GM19452 (cell line): ENCODE data around the gene CREB1.
"Not testable (repeated sequence)": the region's sequence is repeated elsewhere in the genome, so short reads cannot be mapped to it uniquely, and the experiment has no call there.

ENCODE experiments used
- ATAC-seq: cut with Tn5 transposase; IDR thresholded peaks from one replicate; pipeline ENCODE4 v1.9.1; 2021; ENCODE audit not compliant: unreplicated experiment

CREB1 gene

DNA sequence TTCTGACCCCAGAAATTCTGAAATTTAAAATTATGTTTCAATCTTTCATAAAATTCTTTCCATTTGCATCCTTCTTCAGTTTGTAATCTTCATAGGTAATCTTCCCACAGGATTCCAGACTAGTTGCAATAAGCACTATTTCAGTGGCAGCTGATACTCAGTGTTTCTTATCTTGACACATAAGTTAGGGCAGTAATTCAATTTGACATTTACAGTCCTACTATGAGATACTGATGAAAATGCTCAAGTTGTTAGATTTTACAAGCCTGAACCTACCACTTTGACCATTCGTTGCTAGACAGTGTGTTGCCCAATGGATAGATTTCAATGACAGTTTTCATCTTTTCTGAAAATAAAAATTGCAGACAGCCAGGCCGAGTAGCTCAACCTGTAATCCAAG, 85.1 kb downstream of the CREB1 start:
- ATAC-seq = no peak

DNA sequence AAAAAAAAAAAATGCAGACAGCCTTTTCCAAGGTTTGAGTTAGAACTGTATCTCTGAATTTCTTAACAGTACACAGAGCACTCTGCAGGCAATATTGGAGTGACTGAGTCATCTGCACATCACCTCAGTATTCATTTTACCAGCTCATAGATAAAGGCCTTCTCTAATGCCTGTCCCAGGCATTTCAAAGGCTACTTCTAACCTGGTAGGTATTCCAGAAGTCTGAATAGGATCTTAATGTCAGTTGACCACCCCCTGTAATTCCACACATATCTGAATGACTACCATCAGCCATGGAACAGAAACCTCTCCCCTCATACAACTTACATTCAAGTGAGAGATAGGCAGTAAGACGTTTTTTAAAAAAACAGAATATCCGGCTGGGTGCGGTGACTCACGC, 86.4 kb downstream of the CREB1 start:
- ATAC-seq = no peak

DNA sequence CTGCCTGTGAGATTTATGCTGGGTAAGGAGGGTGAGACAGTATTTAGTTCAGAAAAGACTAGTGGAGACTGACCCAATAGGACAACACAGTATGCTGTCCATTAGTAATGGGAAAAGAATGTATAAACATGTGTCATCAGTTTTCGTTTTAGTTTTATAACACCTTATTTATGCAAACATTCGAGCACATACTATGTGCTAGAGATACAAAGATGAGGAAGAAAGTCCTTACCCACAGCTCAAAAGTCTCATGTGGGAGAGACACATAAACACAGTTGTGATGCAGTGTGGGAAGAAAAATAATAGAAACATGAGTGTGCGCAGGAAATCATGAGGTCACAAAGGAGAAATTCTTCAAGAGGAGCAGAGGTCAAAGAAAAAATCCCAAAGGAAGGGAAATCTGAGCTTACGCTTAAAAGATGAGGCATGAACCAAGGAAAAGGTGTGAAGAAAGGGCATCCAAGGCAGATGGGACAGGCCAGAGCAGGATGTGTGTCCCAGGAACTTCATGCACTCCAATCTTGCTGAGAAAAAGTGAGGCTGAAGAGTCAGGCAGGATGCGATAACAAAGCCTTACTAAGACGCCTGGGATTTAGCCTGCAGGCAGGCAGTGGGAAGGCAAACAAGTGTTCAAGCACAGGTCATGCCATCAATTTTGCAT, 87.4 kb downstream of the CREB1 start:
- no peak for ATAC-seq

DNA sequence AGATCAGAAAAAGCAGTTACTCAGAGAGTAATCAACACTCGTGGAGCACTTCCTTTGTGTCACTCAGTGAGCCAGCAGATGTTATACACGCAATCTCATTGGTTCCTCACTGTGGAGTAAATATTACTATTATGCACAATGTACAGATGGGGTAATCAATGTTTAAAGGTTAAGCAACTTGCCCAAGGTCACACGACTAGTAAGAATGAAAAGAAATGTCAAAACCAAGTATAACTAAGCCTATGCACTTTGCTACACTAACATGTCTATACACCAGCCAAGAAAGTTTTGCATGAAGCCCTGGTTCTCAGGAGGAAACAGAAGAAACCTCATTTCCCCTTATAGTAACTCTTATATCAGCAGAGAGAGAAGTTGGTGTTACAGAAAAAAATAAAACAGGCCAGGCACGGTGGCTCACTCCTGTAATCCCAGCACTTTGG, 90.0 kb downstream of the CREB1 start:
- ATAC-seq = peak; percentile 42

DNA sequence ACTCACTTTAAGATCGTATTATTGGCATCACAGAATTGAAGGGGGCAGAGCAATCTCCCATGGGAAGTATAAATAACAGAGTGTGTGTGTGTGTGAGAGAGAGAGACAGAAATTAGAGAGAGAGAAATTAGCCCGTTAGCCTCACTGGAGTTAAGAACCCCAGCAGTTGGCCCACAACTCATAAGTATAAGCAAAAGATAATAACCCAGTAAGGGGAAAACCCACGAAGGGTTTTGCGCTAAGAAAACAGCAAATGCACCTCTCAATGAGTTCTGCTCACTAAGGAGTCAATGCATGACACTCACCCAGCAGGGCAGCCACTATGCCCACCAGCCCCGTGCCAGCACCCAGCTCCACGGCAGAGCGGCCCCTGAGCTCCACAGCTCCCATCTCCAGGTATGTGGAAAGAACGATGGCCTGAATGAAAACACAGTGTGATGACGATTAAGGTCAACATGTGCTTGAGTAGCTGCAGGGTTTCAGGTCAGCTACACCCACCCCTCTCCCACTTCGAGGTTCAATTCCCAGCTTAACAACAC, 91.8 kb downstream of the CREB1 start:
- ATAC-seq = no peak

DNA sequence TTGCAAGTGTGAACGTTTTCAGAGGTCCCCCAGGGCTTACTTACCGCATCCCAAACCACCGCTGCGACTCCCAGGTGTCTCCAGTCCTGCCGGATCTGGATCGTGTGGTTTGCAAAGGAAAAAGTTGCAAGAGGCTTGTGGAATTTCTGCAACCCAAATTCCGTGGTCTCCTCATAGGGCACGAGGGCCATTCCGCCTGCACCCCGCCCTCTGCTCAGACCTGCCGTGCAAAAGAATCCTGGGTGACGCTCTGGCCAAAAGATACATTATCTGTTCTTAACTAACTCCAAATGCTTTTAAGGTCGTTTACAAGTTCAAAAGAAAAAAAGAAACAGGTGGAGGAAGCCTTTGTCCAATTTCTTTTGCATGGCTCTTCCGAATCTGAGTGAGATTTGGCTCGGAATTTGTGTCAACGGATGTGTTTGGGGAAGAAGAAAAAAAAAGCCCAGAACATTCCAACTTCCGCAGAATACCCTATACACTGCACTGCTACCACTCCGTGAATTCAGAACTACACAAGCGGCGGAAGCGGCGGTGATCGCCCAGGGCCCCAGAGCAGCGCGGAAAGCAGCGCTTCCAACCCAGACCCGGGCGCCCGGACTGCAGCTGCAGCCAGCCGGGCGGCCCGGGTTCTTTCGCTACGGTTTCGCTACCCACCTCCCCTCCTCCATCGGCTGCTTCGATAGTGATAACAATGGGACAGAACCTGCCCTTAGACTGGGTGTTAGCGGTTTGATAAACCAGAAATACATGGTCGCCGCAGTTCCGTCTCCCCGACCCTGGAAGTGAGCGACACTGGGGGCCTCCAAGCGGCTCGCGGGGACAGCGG, 94.6 kb downstream of the CREB1 start:
- peak; percentile 39 for ATAC-seq

DNA sequence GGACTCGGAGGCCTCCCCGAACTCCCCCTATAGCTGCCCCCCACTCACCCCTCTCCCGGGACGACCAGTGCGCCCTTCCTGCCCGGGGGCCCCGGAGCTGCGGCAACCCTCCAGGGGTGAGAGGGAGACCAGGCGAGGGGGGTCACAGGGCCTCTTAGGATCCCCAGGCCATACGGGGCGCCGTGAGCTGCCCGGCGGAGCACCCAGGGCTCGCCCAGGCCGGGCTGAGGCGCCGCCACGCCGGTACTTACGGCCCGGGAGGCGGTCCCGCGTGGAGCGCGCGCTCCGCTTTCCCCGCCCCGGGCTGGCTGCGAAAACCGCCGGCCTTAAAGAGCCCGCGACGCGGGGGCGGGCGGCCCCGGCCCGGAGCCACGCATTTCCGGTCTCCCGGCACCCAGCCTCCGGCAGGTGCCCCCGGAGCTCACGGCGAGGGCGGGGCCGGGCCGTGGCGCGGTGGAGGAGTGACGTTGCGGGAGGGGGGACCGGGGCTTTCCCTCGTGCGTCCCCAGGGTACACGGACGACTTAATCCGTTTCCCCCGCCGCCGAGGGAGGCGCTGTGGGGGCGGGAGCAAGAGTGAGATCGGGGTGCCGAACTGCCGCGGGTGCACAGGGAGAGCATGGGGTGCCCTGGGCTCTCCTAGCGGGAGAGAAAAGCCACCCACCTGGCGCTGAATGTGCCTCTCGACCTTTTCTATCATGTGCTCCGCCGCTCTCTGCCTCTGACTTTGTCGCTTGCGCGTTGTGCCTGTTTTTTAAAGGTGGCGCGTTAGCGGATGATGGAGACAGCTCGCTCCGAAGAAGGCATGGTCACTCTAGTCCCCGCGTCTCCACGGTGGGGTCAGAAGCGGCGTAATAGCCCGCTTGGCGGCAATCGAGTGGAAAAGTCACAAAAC, 95.5 kb downstream of the CREB1 start, which contains the start of gene METTL21A:
Gene METTL21A (minus strand): TSS at position 381 of the 894 bp plus-strand sequence. CDS start 1,019 bp downstream, outside the sequence.
- peak; percentile 59 for ATAC-seq

DNA sequence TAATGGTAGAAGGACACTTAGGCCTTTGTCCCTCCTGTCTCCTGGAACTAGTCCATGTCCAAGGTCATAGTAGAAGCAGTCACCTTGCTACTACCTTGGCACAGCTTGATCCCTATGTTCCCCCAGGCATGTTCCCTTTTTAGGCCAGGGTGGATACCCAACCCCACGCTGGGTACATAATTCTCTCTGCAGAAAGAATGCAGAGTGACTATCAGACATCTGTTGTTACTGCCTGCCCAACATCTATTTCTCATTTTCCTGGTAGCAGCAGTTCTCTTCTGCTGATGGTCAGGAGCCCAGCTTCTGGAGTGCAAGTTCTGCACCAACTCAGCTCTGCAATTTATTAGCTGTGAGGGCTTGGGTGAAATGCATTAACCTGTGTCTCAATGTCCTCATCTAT, 99.8 kb downstream of the CREB1 start:
- no peak for ATAC-seq

DNA sequence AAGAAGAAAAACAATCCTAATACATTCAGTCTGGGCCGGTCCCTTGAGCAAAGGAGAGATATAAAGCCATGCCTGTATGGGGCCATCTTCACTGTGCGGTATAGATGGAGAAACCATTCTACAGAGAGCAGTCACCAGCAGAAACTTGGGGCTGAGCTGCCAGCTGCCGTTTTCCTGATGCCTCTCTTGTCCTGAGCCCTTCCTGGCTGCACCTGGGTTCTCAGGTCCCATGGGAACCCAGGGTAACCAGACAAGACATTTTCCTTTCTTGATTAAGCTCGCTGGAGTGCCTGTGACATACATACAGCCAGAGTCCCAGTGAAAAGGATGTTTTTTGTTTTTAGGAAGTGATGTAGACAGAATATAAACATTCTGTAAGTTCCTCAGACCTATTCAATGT, 100.7 kb downstream of the CREB1 start:
- ATAC-seq = no peak

DNA sequence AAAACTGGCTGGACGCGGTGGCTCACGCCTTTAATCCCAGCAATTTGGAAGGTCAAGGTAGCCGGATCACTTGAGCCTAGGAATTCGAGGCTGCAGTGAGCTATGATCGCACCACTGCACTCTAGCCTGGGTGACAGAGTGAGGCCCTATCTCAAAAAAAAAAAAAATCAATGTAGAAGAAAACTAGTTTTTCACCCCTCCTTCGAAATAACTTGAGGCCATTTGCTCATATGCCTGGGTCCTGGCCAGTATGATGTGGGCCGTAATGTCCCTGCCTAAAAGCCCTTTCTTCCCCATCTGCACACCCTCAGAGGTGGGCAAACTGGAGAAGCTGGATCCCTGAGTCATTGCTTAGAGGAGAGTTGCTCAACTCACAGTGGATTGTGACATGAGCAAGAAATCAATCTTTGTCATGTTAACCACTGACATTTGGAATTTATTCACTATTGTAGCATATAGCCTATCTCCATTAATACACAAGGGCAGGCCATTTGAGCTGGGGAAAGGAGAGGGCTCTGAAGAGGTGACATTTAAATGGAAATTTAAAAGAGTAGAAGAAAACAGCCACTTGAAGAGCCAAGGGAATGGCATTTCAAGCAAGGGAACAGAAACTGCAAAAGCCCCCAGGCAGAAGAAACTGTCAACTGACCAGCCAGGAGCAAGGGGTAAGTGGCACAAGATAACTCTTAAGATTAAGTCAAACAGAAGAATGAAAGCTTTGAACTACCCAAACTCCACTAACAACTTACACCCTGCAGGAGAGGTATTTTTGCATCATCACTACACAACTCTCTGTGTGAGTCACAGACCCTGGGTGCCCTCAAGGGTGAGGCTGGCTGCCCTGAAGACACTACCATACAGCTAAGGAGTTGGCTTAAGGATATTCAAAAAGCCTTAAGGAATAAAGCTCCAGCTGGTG, 103.1 kb downstream of the CREB1 start:
- no peak for ATAC-seq

DNA sequence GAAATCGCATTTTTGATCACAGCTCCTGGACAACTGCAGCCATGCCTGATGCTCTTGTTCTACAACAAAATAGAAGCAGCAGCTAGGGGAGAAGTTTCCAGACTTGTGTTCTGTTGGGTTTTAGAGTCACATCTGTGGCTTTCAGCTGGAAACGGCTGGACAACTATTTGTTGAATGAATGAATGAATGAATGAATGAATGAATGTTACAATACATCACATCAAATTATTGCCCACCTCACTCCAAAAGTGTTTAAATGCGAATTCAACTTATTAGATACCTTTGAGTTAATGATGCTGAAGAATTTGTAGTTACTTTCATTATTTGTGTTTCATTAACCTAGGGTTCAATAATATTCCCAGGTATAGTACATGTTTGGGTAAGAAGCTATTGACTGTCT, 103.9 kb downstream of the CREB1 start:
- ATAC-seq = no peak

DNA sequence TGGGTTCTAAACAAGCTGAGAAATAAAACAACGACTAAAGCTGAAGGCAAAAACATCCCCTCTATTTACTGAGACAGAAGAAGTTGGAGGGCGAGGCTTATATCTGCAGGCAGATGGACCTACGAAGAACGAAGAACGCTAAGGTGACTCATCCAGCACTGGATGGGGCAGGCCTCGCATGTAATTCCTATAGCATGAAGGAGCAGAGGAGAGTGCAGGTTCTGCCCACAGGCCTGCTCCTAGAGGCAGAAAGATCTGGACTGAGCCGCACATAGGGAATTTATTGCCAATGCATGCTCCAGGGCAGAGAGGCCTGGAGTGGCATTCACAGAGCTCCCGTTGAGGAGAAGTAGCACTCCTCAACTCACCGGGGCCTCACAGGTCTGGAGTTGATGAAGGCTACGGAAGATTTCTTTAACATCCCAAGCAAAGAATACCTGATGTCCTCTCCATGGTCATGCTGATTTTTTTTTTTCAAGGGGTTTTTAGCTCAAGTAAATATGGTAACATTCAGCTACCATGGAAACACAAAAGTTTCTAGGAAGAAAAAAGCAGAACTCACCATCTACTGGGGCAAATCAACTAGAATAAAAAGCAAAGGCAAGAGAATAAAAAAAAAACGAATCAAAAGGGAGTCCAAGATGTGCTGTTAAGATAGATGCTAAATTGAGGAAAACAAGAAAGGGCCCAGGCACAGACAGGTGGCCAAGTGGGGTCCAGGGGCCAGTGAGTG, 105.9 kb downstream of the CREB1 start:
- no peak for ATAC-seq

DNA sequence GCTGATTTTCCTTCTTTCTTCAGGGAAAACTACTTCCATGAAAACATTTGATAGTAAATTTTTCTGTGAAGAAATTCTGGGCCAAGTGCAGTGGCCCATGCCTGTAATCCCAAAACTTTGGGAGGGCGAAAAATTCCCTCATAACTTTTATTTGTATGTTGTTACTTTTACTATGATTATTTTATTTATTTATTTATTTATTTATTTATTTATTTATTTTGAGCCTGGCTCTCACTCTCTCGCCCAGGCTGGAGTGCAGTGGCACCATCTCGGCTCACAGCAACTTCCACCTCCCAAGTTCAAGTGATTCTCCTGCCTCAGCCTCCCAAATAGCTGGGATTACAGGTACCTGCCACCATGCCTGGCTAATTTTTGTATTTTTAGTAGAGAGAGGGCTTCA, 109.5 kb downstream of the CREB1 start:
- not testable (repeated sequence) for ATAC-seq

DNA sequence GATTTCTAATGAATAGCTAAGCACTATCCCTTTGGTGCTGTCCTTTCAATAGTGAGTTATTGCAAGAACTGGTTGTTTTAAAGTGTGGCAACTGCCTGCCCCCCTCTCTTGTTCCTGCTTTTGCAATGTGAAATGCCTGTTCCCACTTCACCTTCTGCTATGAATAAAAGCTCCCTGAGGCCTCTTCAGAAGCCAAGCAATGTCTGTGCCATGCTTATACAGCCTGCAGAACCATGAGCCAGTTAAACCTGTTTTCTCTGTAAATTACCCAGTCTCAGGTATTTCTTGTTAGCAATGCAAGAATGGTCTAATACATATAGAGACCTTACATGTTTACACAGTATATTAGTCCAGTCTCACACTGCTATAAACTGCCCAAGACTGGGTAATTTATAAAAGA, 110.4 kb downstream of the CREB1 start:
- no peak for ATAC-seq

DNA sequence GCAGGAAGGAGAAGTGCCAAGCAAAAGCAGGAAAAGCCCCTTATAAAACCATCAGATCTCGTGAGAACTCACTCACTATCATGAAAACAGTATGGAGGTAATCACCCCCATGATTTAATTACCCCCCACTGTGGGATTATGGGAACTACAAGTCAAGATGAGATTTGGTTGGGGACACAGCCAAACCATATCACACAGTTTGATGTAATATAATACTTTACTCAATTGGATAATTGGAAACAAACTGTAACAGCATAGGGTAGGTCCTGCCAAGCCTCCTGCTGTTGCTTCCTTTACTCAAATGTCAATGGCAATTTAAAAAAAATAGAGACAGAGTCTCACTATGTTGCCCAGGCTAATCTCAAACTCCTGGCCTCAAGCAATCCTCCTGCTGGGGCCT, 110.9 kb downstream of the CREB1 start:
- no peak for ATAC-seq

DNA sequence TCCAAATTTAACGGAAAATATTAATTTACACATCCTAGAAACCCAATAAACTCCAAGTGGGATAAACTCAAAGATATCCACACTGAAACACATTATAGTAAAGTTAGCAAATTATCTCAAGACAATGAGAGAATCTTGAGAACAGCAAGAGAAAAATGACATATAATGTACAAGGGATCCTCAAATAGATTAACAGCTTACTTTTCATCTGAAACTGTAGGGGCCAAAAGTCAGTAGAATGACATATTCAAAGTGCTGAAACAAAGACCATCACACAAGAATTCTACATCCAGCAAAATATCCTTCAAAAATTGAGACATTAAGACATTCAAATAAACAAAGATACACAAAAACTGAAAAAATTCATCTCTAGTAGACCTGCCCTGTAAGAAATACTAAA, 114.1 kb downstream of the CREB1 start:
- no peak for ATAC-seq

DNA sequence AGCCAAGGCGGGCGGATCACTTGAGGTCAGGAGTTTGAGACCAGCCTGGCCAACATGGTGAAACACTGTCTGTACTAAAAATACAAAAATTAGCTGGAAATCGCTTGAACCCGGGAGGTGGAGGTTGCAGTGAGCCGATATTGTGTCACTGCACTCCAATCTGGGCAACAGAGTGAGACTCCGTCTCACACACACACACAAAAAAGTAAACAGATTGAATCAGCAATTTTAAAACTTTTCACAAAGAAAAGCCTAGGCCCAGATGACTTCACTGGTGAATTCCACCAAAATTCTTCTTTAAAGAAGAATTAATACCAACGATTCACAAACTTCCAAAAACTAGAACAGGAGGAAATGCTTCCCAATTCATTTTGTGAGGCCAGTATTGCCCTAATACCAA, 116.8 kb downstream of the CREB1 start:
- ATAC-seq = not testable (repeated sequence)
